Endothelial cell of umbilical vein (primary cell): ENCODE results near the gene PLPP3.

Experiments
- EZH2 ChIP-seq: IDR thresholded peaks from 2 replicates; pipeline ENCODE4 v1.6.1; 2012; ENCODE audit warnings: borderline replicate concordance, low read depth, mild to moderate bottlenecking, moderate library complexity, low read length, inconsistent platforms; ENCODE audit not compliant: severe bottlenecking
- GATA2 ChIP-seq: IDR thresholded peaks from 2 replicates; pipeline ENCODE4 v1.7.0; 2011; ENCODE audit warnings: low read depth, mild to moderate bottlenecking, moderate library complexity, mixed read lengths, low read length; ENCODE audit not compliant: insufficient read length, insufficient read depth
- JUN ChIP-seq: IDR thresholded peaks from 2 replicates; pipeline ENCODE4 v1.6.1; 2011; ENCODE audit warnings: borderline replicate concordance, low read depth; ENCODE audit not compliant: insufficient read length, insufficient read depth
- MYC ChIP-seq: IDR thresholded peaks from one replicate; pipeline ENCODE4 v1.6.1; 2011; ENCODE audit warnings: mild to moderate bottlenecking, low read depth, low read length
- POLR2A ChIP-seq: IDR thresholded peaks from 2 replicates; pipeline ENCODE4 v1.6.1; 2012; ENCODE audit warnings: low read depth, mild to moderate bottlenecking, control low read depth, low read length
- POLR2AphosphoS5 ChIP-seq: IDR thresholded peaks from 2 replicates; pipeline ENCODE4 v1.6.1; 2012; ENCODE audit warnings: low read depth, mild to moderate bottlenecking, control low read depth, low read length, moderate library complexity; ENCODE audit not compliant: insufficient read depth
- TF ChIP-seq, protein P1 (sequence below), 2 donors: IDR thresholded peaks; 1 replicate in 1 of 2; 2 replicates in 1 of 2; pipeline ENCODE4 v1.5.1; 2011; ENCODE audit warnings: low read length in 2 of 2, mild to moderate bottlenecking in 2 of 2, moderate library complexity in 2 of 2, control low read depth in 1 of 2, inconsistent platforms in 1 of 2, low read depth in 1 of 2; ENCODE audit not compliant: insufficient read depth in 1 of 2; ENCODE audit errors: extremely low read depth in 1 of 2
- TF ChIP-seq, protein P2 (sequence below): IDR thresholded peaks from 2 replicates; pipeline ENCODE4 v1.6.1; 2011; ENCODE audit not compliant: insufficient read depth, insufficient read length

DNA sequence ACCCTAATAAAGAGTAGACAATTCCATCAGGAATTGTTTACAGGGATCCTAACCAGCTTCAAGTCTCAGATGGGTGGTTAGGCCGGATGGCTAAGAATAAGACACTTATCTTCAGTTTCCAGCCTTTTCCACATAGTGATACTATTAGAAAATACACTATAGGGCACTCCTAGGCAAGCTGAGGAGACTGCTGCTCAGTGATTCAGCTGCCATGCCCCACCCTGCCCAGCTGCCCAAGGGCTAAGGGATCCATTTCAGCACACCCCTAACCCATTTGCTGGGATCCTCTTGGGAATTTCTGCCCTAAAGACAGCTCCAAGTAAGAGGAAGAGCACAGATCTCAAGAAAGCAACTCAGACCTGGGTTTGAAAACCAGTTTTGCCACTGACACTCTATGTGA, 31.9 kb downstream of the PLPP3 start:
- TF ChIP-seq POLR2A (no peak), EZH2 (no peak), GATA2 (no peak), POLR2AphosphoS5 (no peak), JUN (no peak), MYC (no peak)
- TF ChIP-seq, protein P1, sequence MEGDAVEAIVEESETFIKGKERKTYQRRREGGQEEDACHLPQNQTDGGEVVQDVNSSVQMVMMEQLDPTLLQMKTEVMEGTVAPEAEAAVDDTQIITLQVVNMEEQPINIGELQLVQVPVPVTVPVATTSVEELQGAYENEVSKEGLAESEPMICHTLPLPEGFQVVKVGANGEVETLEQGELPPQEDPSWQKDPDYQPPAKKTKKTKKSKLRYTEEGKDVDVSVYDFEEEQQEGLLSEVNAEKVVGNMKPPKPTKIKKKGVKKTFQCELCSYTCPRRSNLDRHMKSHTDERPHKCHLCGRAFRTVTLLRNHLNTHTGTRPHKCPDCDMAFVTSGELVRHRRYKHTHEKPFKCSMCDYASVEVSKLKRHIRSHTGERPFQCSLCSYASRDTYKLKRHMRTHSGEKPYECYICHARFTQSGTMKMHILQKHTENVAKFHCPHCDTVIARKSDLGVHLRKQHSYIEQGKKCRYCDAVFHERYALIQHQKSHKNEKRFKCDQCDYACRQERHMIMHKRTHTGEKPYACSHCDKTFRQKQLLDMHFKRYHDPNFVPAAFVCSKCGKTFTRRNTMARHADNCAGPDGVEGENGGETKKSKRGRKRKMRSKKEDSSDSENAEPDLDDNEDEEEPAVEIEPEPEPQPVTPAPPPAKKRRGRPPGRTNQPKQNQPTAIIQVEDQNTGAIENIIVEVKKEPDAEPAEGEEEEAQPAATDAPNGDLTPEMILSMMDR (IDR thresholded peaks at IDR 0.05; ENCODE audit: extremely low read depth in 1 of 2, insufficient read depth in 1 of 2, low read depth in 1 of 2, low read length in 2 of 2) = no peak
- TF ChIP-seq, protein P2, sequence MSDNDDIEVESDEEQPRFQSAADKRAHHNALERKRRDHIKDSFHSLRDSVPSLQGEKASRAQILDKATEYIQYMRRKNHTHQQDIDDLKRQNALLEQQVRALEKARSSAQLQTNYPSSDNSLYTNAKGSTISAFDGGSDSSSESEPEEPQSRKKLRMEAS = no peak
